ENCODE measurements around the gene FAM53C. TPM values are rescaled to one million over a fixed set of nuclear protein-coding genes. Genes with fewer than 3 reads are reported as not detected.
"Not testable (repeated sequence)": the region's sequence is repeated elsewhere in the genome, so short reads cannot be mapped to it uniquely, and the experiment has no call there.

The FAM53C gene
- total and polyA plus RNA-seq, 10 of the 15 experiments (the other 5 are each of a cell fraction or from before 2014, with no cell fraction given): 8.0 to 31.3 (median 24.0) TPM

GRCh38 chr5:138386290-138386689, 48.2 kb downstream of the FAM53C start (continued):
- no peak for TF ChIP-seq ZNF207 (IDR thresholded peaks at IDR 0.05; ENCODE audit: borderline replicate concordance)
- TF ChIP-seq MTA2 (IDR thresholded peaks at IDR 0.05; ENCODE audit: low read depth): no peak
- no peak for TF ChIP-seq CBX3 (IDR thresholded peaks at IDR 0.05; ENCODE audit: borderline replicate concordance, low read depth)
- TF ChIP-seq PRDM15 (CRISPR knock-in tag; IDR thresholded peaks at IDR 0.05): no peak

GRCh38 chr5:138389332-138389731, 51.3 kb downstream of the FAM53C start:
- Histone ChIP-seq H2AFZ (ENCODE audit: control insufficient read depth, low read depth, low read length) (no peak overlapping the region), H3K9me3 (replicated peaks; ENCODE audit: control insufficient read depth, insufficient read depth, low read length) (no peaks in the 10 kb centered on the region), H3K4me1 (ENCODE audit: control insufficient read depth, insufficient read depth, low read length) (no peaks in the 10 kb centered on the region), H3K4me3 (no peak overlapping the region), H3K79me2 (ENCODE audit: control insufficient read depth, insufficient read depth, low read length) (no peaks in the 10 kb centered on the region), H3K27me3 (replicated peaks in 1 of 2; ENCODE audit: control insufficient read depth in 2 of 2, insufficient read depth in 2 of 2, low read length in 1 of 2) (no peaks in the 10 kb centered on the region), H4K20me1 (ENCODE audit: control insufficient read depth, insufficient read depth) (no peaks in the 10 kb centered on the region), H3K9ac (ENCODE audit: control insufficient read depth, insufficient read depth, low read length) (no peak overlapping the region), H3K4me2 (ENCODE audit: control insufficient read depth, insufficient read depth) (no peak overlapping the region), H3K36me3 (ENCODE audit: control insufficient read depth in 2 of 2, insufficient read depth in 2 of 2, low read length in 1 of 2) (peaks cover 14 to 29% of the 10 kb centered on the region in 2 experiments), H3K27ac (ENCODE audit: control insufficient read depth, insufficient read depth) (no peak overlapping the region)
- POLR2A ChIA-PET: no interaction called here
- DNase-seq (ENCODE audit: low read depth, low spot score): no peak
- FAIRE-seq: no peak
- no peak for TF ChIP-seq RELA (IDR thresholded peaks at IDR 0.05; ENCODE audit: borderline replicate concordance, partially characterized antibody)
- intact Hi-C loops (cut with micrococcal nuclease; ENCODE audit: unreplicated experiment): no loop called here
- SMC1A ChIA-PET (ENCODE audit: uncharacterized antibody, unreplicated experiment): no interaction called here
- RAD21 ChIA-PET (ENCODE audit: unreplicated experiment): no interaction called here
- 94% methylated on average over 3 of the region's 3 CpGs for WGBS (ENCODE audit: insufficient coverage, insufficient replicate concordance, low lambda C conversion rate, missing lambda C conversion rate)
- no peak for ATAC-seq
- BruUV-seq (replicated peaks): no TSS peak
- in situ Hi-C loops (cut with MboI): no loop called here
- CTCF ChIA-PET: no interaction called here

- H3K4me1 ChIP-seq (ENCODE audit: control insufficient read depth, insufficient read depth, low read length); ATAC-seq; H2AFZ ChIP-seq (ENCODE audit: control insufficient read depth, low read depth, low read length); H3K27me3 ChIP-seq (replicated peaks in 1 of 2; ENCODE audit: control insufficient read depth in 2 of 2, insufficient read depth in 2 of 2, low read length in 1 of 2); H3K9me3 ChIP-seq (replicated peaks; ENCODE audit: control insufficient read depth, insufficient read depth, low read length); H3K4me3 ChIP-seq; H3K4me2 ChIP-seq (ENCODE audit: control insufficient read depth, insufficient read depth); FAIRE-seq; BruUV-seq (replicated peaks); SMC1A ChIA-PET (ENCODE audit: uncharacterized antibody, unreplicated experiment); intact Hi-C loops (cut with micrococcal nuclease; ENCODE audit: unreplicated experiment); H4K20me1 ChIP-seq (ENCODE audit: control insufficient read depth, insufficient read depth); H3K9ac ChIP-seq (ENCODE audit: control insufficient read depth, insufficient read depth, low read length); H3K27ac ChIP-seq (ENCODE audit: control insufficient read depth, insufficient read depth); RAD21 ChIA-PET (ENCODE audit: unreplicated experiment); H3K79me2 ChIP-seq (ENCODE audit: control insufficient read depth, insufficient read depth, low read length); DNase-seq (ENCODE audit: low read depth, low spot score); in situ Hi-C loops (cut with MboI): not testable (repeated sequence)
- WGBS (ENCODE audit: insufficient coverage, insufficient replicate concordance, low lambda C conversion rate, missing lambda C conversion rate): 96% methylated on average over 8 of the region's 10 CpGs
- CTCF ChIA-PET: interaction anchor here (1.2 to 1.4 kb wide), 3 partner anchors 18 to 31 kb away, joined by 3 read pairs; no protein-coding TSS in a partner anchor
- POLR2A ChIA-PET: interaction anchor here (0.5 kb wide), 1 partner anchor 21 kb away, joined by 3 read pairs; no protein-coding TSS in a partner anchor
- H3K36me3 ChIP-seq (ENCODE audit: control insufficient read depth in 2 of 2, insufficient read depth in 2 of 2, low read length in 1 of 2): peaks cover 14 to 33% of the 10 kb centered on the region in 2 experiments
Measured at GRCh38 chr5:138389911-138390310, 51.8 kb downstream of the FAM53C start.

Measured in GM12878 (cell line).